Stimulated activated memory B cell treated with anti-CD40 and anti-IgM and Interleukin-4, amounts not matched to agents 10 μg/mL and 1 μg/mL and 100 μg/mL, for 72 hours (primary cell): ENCODE measurements around the gene TEP1.
A peak's percentile ranks its signal among the peaks of the same experiment; 100 is the strongest.
"Not testable (repeated sequence)": the region's sequence is repeated elsewhere in the genome, so short reads cannot be mapped to it uniquely, and the experiment has no call there.

ENCODE experiments used
- ATAC-seq: fragments of 150-1000 bp; cut with Tn5 transposase; 2 replicates; pipeline ENCODE4 v1.10.0; 2021
- H3K27ac Mint-ChIP-seq: one replicate; pipeline ENCODE4 v1.8.0; 2022; ENCODE audit warnings: mild to moderate bottlenecking, mixed read lengths
- H3K27me3 Mint-ChIP-seq: one replicate; pipeline ENCODE4 v1.8.0; 2022; ENCODE audit warnings: mixed read lengths
- H3K36me3 Mint-ChIP-seq: one replicate; pipeline ENCODE4 v1.8.0; 2022; ENCODE audit warnings: mixed read lengths
- H3K4me1 Mint-ChIP-seq: one replicate; pipeline ENCODE4 v1.8.0; 2022; ENCODE audit warnings: mixed read lengths
- H3K4me3 Mint-ChIP-seq: one replicate; pipeline ENCODE4 v1.8.0; 2022; ENCODE audit warnings: mild to moderate bottlenecking, moderate library complexity, mixed read lengths
- H3K9me3 Mint-ChIP-seq: one replicate; pipeline ENCODE4 v1.8.0; 2022; ENCODE audit warnings: mixed read lengths

Gene TEP1

GRCh38 chr14:20412876-20413743, at the start of gene TEP1:
TEP1 (minus strand) TSS chr14:20413501; CDS start chr14:20408439, 5,062 bp downstream.
- H3K4me1 Mint-ChIP-seq, result peaks cover 44% of the 10 kb centered on the region
- peak within 1 kb of the TSS; percentile 97 for H3K4me3 Mint-ChIP-seq
- ATAC-seq, result peak; percentile 92
- no peaks in the 10 kb centered on the region for H3K27me3 Mint-ChIP-seq
- no peaks in the 10 kb centered on the region for H3K9me3 Mint-ChIP-seq
- peak within 1 kb of the TSS; percentile 93 for H3K27ac Mint-ChIP-seq
- peaks cover 9% of the 10 kb centered on the region for H3K36me3 Mint-ChIP-seq

- peak; percentile 95 for ATAC-seq
- Mint-ChIP-seq H3K4me3 (peak within 1 kb of the TSS; percentile 92), H3K4me1 (peaks cover 35% of the 10 kb centered on the region), H3K27me3 (no peaks in the 10 kb centered on the region), H3K36me3 (peaks cover 16% of the 10 kb centered on the region), H3K27ac (peak within 1 kb of the TSS; percentile 83), H3K9me3 (peaks cover 3% of the 10 kb centered on the region)
Observed at GRCh38 chr14:20461225-20462141, 48.2 kb upstream of the TEP1 start, which contains the start of gene PIP4P1. PIP4P1 (minus strand) TSS chr14:20461434; CDS start chr14:20461325, 109 bp downstream.

- peak; percentile 67 for ATAC-seq
- Mint-ChIP-seq H3K4me1 (peaks cover 35% of the 10 kb centered on the region), H3K9me3 (peaks cover 3% of the 10 kb centered on the region), H3K36me3 (peaks cover 16% of the 10 kb centered on the region), H3K27ac (peak overlapping the region; percentile 83), H3K4me3 (peak overlapping the region; percentile 92), H3K27me3 (no peaks in the 10 kb centered on the region)
Observed at GRCh38 chr14:20460458-20461224, 47.3 kb upstream of the TEP1 start.

GRCh38 chr14:20458031-20458789, 44.9 kb upstream of the TEP1 start:
- ATAC-seq, result no peak
- Mint-ChIP-seq H3K27ac (no peak overlapping the region), H3K9me3 (peaks cover 3% of the 10 kb centered on the region), H3K27me3 (no peaks in the 10 kb centered on the region), H3K4me1 (peaks cover 25% of the 10 kb centered on the region), H3K36me3 (peaks cover 16% of the 10 kb centered on the region), H3K4me3 (no peak overlapping the region)

GRCh38 chr14:20456971-20457370, 43.7 kb upstream of the TEP1 start:
- H3K27ac Mint-ChIP-seq, result no peak overlapping the region
- peaks cover 3% of the 10 kb centered on the region for H3K9me3 Mint-ChIP-seq
- H3K4me3 Mint-ChIP-seq, result no peak overlapping the region
- peaks cover 24% of the 10 kb centered on the region for H3K36me3 Mint-ChIP-seq
- no peaks in the 10 kb centered on the region for H3K27me3 Mint-ChIP-seq
- no peak for ATAC-seq
- peaks cover 33% of the 10 kb centered on the region for H3K4me1 Mint-ChIP-seq

- Mint-ChIP-seq H3K9me3 (no peaks in the 10 kb centered on the region), H3K27ac (no peak overlapping the region), H3K4me1 (peaks cover 31% of the 10 kb centered on the region), H3K27me3 (no peaks in the 10 kb centered on the region), H3K4me3 (no peak overlapping the region), H3K36me3 (peaks cover 28% of the 10 kb centered on the region)
- ATAC-seq, result peak; percentile 76
Observed at GRCh38 chr14:20455355-20456300, 42.3 kb upstream of the TEP1 start.

GRCh38 chr14:20454516-20455354, 41.4 kb upstream of the TEP1 start, which contains the start of the genes APEX1 and OSGEP:
APEX1 (plus strand) TSS chr14:20455226; CDS start chr14:20455646, 420 bp downstream.
OSGEP (minus strand) TSS chr14:20454812; CDS start chr14:20454683, 129 bp downstream.
- Mint-ChIP-seq H3K4me3 (no peak within 1 kb of the TSS), H3K27me3 (no peaks in the 10 kb centered on the region), H3K4me1 (peaks cover 27% of the 10 kb centered on the region), H3K9me3 (no peaks in the 10 kb centered on the region), H3K27ac (no peak within 1 kb of the TSS), H3K36me3 (peaks cover 27% of the 10 kb centered on the region)
- ATAC-seq, result peak; percentile 97

- H3K4me1 Mint-ChIP-seq, result peaks cover 18% of the 10 kb centered on the region
- peaks cover 33% of the 10 kb centered on the region for H3K36me3 Mint-ChIP-seq
- not testable (repeated sequence) for ATAC-seq, H3K27me3 Mint-ChIP-seq, H3K9me3 Mint-ChIP-seq, H3K4me3 Mint-ChIP-seq
- peak overlapping the region; percentile 25 for H3K27ac Mint-ChIP-seq
Observed at GRCh38 chr14:20452831-20453230, 39.5 kb upstream of the TEP1 start.

GRCh38 chr14:20446889-20447288, 33.6 kb upstream of the TEP1 start:
- Mint-ChIP-seq H3K27me3 (no peaks in the 10 kb centered on the region), H3K36me3 (peaks cover 45% of the 10 kb centered on the region), H3K4me3 (no peak overlapping the region), H3K27ac (peak overlapping the region; percentile 22), H3K9me3 (no peaks in the 10 kb centered on the region), H3K4me1 (peaks cover 14% of the 10 kb centered on the region)
- no peak for ATAC-seq

GRCh38 chr14:20443650-20444049, 30.3 kb upstream of the TEP1 start:
- ATAC-seq, H3K4me3 Mint-ChIP-seq, H3K27ac Mint-ChIP-seq, H3K9me3 Mint-ChIP-seq, H3K27me3 Mint-ChIP-seq: not testable (repeated sequence)
- Mint-ChIP-seq H3K36me3 (peaks cover 32% of the 10 kb centered on the region), H3K4me1 (peaks cover 37% of the 10 kb centered on the region)

GRCh38 chr14:20441461-20441860, 28.2 kb upstream of the TEP1 start:
- Mint-ChIP-seq H3K36me3 (peaks cover 14% of the 10 kb centered on the region), H3K27ac (no peak overlapping the region), H3K9me3 (peaks cover 5% of the 10 kb centered on the region), H3K4me1 (peaks cover 53% of the 10 kb centered on the region), H3K4me3 (no peak overlapping the region), H3K27me3 (no peaks in the 10 kb centered on the region)
- no peak for ATAC-seq

- H3K36me3 Mint-ChIP-seq, result peaks cover 14% of the 10 kb centered on the region
- H3K4me3 Mint-ChIP-seq, result no peak overlapping the region
- no peaks in the 10 kb centered on the region for H3K27me3 Mint-ChIP-seq
- peaks cover 5% of the 10 kb centered on the region for H3K9me3 Mint-ChIP-seq
- H3K4me1 Mint-ChIP-seq, result peaks cover 54% of the 10 kb centered on the region
- peak overlapping the region; percentile 69 for H3K27ac Mint-ChIP-seq
- peak; percentile 76 for ATAC-seq
Observed at GRCh38 chr14:20440882-20441281, 27.6 kb upstream of the TEP1 start.
